Activated CD4-positive, alpha-beta T cell treated with anti-CD3 and anti-CD28 coated beads, Interleukin-2, amount 10 ng/mL, durations not matched to agents 7 days and 5 days (primary cell): ENCODE measurements around the gene RBM46. TPM values are rescaled to one million over a fixed set of nuclear protein-coding genes. Genes with fewer than 3 reads are reported as not detected.

ENCODE experiments used
- CTCF ChIA-PET: fragments of 350-600 bp; sonication (Branson Sonifier 250); formaldehyde crosslinking; loops from one replicate; lab custom pipeline; 2021; ENCODE audit warnings: antibody characterized with exemption; lab: Charles Lee
- POLR2A ChIA-PET: fragments of 350-600 bp; sonication (Branson Sonifier 250); formaldehyde crosslinking; loops from one replicate; lab custom pipeline; 2021; ENCODE audit warnings: antibody characterized with exemption; lab: Charles Lee
- DNase-seq: peaks from one replicate; pipeline ENCODE4 v3.0.0-alpha.2; 2020
- H3K27ac Mint-ChIP-seq: one replicate; pipeline ENCODE4 v1.8.0; 2021; ENCODE audit warnings: mild to moderate bottlenecking, moderate library complexity, mixed read lengths
- H3K27me3 Mint-ChIP-seq: one replicate; pipeline ENCODE4 v1.8.0; 2021; ENCODE audit warnings: mixed read lengths
- H3K36me3 Mint-ChIP-seq: one replicate; pipeline ENCODE4 v1.8.0; 2021; ENCODE audit warnings: low read depth, mixed read lengths
- H3K4me1 Mint-ChIP-seq: one replicate; pipeline ENCODE4 v1.8.0; 2021; ENCODE audit warnings: mixed read lengths
- H3K4me3 Mint-ChIP-seq: one replicate; pipeline ENCODE4 v1.8.0; 2021; ENCODE audit warnings: mild to moderate bottlenecking, moderate library complexity, mixed read lengths
- H3K9me3 Mint-ChIP-seq: one replicate; pipeline ENCODE4 v1.8.0; 2021; ENCODE audit warnings: mixed read lengths
- total RNA-seq, 2 experiments: library from RNA; stranded (reverse); gene quantifications; one replicate each; pipeline ENCODE4 v1.2.3, GENCODE V29; 2021

Gene RBM46, protein sequence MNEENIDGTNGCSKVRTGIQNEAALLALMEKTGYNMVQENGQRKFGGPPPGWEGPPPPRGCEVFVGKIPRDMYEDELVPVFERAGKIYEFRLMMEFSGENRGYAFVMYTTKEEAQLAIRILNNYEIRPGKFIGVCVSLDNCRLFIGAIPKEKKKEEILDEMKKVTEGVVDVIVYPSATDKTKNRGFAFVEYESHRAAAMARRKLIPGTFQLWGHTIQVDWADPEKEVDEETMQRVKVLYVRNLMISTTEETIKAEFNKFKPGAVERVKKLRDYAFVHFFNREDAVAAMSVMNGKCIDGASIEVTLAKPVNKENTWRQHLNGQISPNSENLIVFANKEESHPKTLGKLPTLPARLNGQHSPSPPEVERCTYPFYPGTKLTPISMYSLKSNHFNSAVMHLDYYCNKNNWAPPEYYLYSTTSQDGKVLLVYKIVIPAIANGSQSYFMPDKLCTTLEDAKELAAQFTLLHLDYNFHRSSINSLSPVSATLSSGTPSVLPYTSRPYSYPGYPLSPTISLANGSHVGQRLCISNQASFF
- total RNA-seq = not detected

DNA sequence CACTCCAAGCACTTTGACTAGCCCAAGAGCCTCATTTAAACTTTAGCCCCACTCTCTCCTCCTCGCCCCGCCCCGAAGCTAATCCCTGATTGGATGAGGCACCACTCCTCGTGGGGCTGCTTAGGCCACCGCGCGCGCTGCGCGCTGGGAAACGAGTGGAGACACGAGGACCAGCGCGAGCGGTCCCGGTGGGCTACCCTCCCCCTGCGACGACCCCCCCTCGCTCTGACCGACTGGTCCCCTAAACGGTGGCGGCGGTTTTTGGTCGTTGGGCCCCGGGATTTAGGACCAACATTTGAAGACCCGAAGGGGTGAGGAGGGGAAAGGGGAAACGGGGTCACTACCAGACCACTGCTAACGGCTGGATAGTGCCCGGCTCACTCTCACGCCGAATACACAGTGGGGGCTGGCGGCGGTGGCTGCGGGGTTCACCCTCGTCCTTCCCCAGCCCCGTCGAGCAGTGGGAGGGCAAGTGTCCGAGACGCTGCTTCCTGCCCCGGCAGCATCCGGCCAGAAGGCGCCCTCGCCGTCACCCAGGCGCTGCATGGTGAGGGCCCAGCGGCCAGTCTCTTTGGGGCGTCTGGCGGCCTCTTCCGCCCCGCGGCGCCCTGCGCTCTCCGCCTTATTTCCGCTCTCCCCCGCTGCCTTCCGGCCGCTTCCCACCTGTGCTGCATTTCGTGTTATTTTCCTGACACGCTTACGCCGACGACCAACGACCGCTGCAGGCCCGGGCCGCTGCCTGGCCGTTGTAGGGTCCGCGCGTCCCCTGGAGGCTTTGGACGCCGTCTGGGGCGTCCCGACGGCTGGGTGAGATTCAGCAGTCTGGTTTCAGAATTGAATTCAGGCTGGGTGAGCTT, at the start of gene RBM46:
Gene RBM46, plus strand, starts transcription at position 147 of the 857 bp plus-strand sequence. CDS start 15,481 bp downstream, outside the sequence.
- no peak for DNase-seq
- Mint-ChIP-seq H3K27ac (no peak within 1 kb of the TSS), H3K36me3 (no peaks in the 10 kb centered on the region), H3K9me3 (no peaks in the 10 kb centered on the region), H3K4me1 (no peaks in the 10 kb centered on the region), H3K27me3 (peaks cover 13% of the 10 kb centered on the region), H3K4me3 (no peak within 1 kb of the TSS)
- ChIA-PET POLR2A (no interaction called here), CTCF (no interaction called here)

GRCh38 chr4:154731756-154732155, 49.3 kb upstream of the RBM46 start:
- Mint-ChIP-seq H3K27me3 (peaks cover 28% of the 10 kb centered on the region), H3K27ac (no peak overlapping the region), H3K4me3 (no peak overlapping the region), H3K9me3 (no peaks in the 10 kb centered on the region), H3K4me1 (no peaks in the 10 kb centered on the region), H3K36me3 (no peaks in the 10 kb centered on the region)
- CTCF ChIA-PET = interaction anchor here (2.1 kb wide), 1 partner anchor 10 kb away, joined by 4 read pairs; no protein-coding TSS in a partner anchor
- POLR2A ChIA-PET = no interaction called here
- DNase-seq = no peak

GRCh38 chr4:154732669-154733068, 48.4 kb upstream of the RBM46 start:
- no peak overlapping the region for H3K27ac Mint-ChIP-seq
- ChIA-PET POLR2A (no interaction called here), CTCF (interaction anchor here (2.1 kb wide), 1 partner anchor 11 kb away, joined by 4 read pairs; no protein-coding TSS in a partner anchor)
- DNase-seq = no peak
- no peaks in the 10 kb centered on the region for H3K36me3 Mint-ChIP-seq
- H3K4me1 Mint-ChIP-seq = no peaks in the 10 kb centered on the region
- H3K4me3 Mint-ChIP-seq = no peak overlapping the region
- peaks cover 28% of the 10 kb centered on the region for H3K27me3 Mint-ChIP-seq
- H3K9me3 Mint-ChIP-seq = no peaks in the 10 kb centered on the region

DNA sequence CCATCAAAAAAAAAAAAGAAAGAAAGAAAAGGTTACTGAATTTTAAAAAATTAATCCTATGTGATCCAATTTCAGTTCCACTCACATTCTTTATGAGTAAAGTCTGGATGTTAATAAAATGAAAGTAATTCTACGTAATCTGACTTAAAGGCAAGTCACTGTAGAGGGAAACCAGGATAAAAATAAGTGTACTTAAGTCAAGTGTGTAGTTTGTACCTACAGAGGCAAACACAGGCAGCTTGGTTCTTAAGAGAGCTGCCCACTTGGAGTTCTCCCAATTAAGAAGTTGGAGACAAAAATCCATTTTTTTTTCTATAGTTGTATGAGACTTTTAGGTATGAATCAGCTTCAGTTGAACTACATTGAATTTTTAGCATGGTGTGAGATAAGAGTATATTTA, 44.3 kb upstream of the RBM46 start:
- H3K27me3 Mint-ChIP-seq = peaks cover 46% of the 10 kb centered on the region
- H3K27ac Mint-ChIP-seq = no peak overlapping the region
- no peaks in the 10 kb centered on the region for H3K9me3 Mint-ChIP-seq
- H3K36me3 Mint-ChIP-seq = no peaks in the 10 kb centered on the region
- ChIA-PET CTCF (interaction anchor here (0.6 kb wide), 1 partner anchor 12 kb away, joined by 4 read pairs; no protein-coding TSS in a partner anchor), POLR2A (no interaction called here)
- no peak overlapping the region for H3K4me3 Mint-ChIP-seq
- peaks cover under 1% of the 10 kb centered on the region for H3K4me1 Mint-ChIP-seq
- DNase-seq = no peak

- POLR2A ChIA-PET = no interaction called here
- Mint-ChIP-seq H3K9me3 (no peaks in the 10 kb centered on the region), H3K4me3 (no peak overlapping the region), H3K4me1 (peaks cover 11% of the 10 kb centered on the region), H3K27me3 (peaks cover 51% of the 10 kb centered on the region), H3K27ac (no peak overlapping the region), H3K36me3 (no peaks in the 10 kb centered on the region)
- CTCF ChIA-PET = no interaction called here
- DNase-seq = no peak
These were observed 42.6 kb upstream of the RBM46 start for GRCh38 chr4:154738426-154738825.

- CTCF ChIA-PET = no interaction called here
These were observed 42.0 kb upstream of the RBM46 start for GRCh38 chr4:154739111-154739510.

GRCh38 chr4:154740462-154740861, 40.6 kb upstream of the RBM46 start:
- no peak for DNase-seq
- Mint-ChIP-seq H3K36me3 (no peaks in the 10 kb centered on the region), H3K9me3 (no peaks in the 10 kb centered on the region), H3K27ac (no peak overlapping the region), H3K4me3 (no peak overlapping the region), H3K4me1 (peaks cover 19% of the 10 kb centered on the region), H3K27me3 (peaks cover 60% of the 10 kb centered on the region)
- CTCF ChIA-PET = no interaction called here
- POLR2A ChIA-PET = no interaction called here

More at GRCh38 chr4:154739111-154739510, 42.0 kb upstream of the RBM46 start:
- H3K4me1 Mint-ChIP-seq = peaks cover 15% of the 10 kb centered on the region
- POLR2A ChIA-PET = no interaction called here
- no peaks in the 10 kb centered on the region for H3K36me3 Mint-ChIP-seq
- H3K4me3 Mint-ChIP-seq = no peak overlapping the region
- no peak for DNase-seq
- no peaks in the 10 kb centered on the region for H3K9me3 Mint-ChIP-seq
- H3K27ac Mint-ChIP-seq = no peak overlapping the region
- peaks cover 48% of the 10 kb centered on the region for H3K27me3 Mint-ChIP-seq

DNA sequence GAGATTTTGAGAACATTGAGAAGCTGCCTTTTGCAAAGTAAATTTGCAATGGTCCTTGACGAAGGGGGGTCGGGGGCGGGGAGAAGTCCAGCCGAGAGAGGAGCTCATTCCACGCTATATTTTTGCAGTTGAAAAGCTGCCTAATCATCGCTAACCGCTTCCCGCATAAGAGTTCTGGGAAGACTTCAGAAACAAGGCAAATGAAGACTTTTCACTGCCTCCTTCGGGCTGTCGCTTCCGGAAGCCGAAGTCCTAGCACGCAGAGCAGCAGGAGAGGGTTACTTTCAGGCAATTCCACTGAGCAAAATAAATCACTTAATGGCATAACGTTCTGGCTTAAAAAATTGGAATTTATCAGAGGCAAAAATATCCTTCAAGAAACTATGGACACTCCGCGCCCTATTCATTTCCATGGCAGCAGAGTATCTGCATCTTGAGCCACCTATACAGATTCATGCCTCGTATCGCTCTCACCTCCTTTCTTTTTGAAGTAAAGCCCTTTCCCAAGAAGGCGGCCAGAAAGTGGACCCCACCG, 39.9 kb upstream of the RBM46 start:
- no peaks in the 10 kb centered on the region for H3K9me3 Mint-ChIP-seq
- CTCF ChIA-PET = no interaction called here
- H3K36me3 Mint-ChIP-seq = no peaks in the 10 kb centered on the region
- no peak overlapping the region for H3K27ac Mint-ChIP-seq
- H3K4me3 Mint-ChIP-seq = no peak overlapping the region
- peaks cover 64% of the 10 kb centered on the region for H3K27me3 Mint-ChIP-seq
- H3K4me1 Mint-ChIP-seq = peaks cover 19% of the 10 kb centered on the region
- no peak for DNase-seq
- POLR2A ChIA-PET = no interaction called here

- H3K9me3 Mint-ChIP-seq = no peaks in the 10 kb centered on the region
- no peaks in the 10 kb centered on the region for H3K36me3 Mint-ChIP-seq
- peak overlapping the region; percentile 64 for H3K27ac Mint-ChIP-seq
- POLR2A ChIA-PET = no interaction called here
- CTCF ChIA-PET = no interaction called here
- H3K4me3 Mint-ChIP-seq = peak overlapping the region; percentile 41
- no peak for DNase-seq
- peaks cover 19% of the 10 kb centered on the region for H3K4me1 Mint-ChIP-seq
- peaks cover 73% of the 10 kb centered on the region for H3K27me3 Mint-ChIP-seq
These were observed 38.9 kb upstream of the RBM46 start for GRCh38 chr4:154741922-154742850.

- peak; percentile 46 for DNase-seq
- Mint-ChIP-seq H3K9me3 (no peaks in the 10 kb centered on the region), H3K27me3 (peaks cover 80% of the 10 kb centered on the region), H3K4me3 (peak within 1 kb of the TSS; percentile 75), H3K4me1 (peaks cover 19% of the 10 kb centered on the region), H3K27ac (peak within 1 kb of the TSS; percentile 50), H3K36me3 (no peaks in the 10 kb centered on the region)
- POLR2A ChIA-PET = no interaction called here
- CTCF ChIA-PET = interaction anchor here (0.6 to 0.7 kb wide), 3 partner anchors 21 to 810 kb away, joined by 3 to 4 read pairs (median 4); no protein-coding TSS in a partner anchor
These were observed 37.3 kb upstream of the RBM46 start, which contains the start of gene LRAT for GRCh38 chr4:154743683-154744340. Gene LRAT (plus strand): TSS chr4:154744000. CDS start chr4:154744327, 327 bp downstream.

DNA sequence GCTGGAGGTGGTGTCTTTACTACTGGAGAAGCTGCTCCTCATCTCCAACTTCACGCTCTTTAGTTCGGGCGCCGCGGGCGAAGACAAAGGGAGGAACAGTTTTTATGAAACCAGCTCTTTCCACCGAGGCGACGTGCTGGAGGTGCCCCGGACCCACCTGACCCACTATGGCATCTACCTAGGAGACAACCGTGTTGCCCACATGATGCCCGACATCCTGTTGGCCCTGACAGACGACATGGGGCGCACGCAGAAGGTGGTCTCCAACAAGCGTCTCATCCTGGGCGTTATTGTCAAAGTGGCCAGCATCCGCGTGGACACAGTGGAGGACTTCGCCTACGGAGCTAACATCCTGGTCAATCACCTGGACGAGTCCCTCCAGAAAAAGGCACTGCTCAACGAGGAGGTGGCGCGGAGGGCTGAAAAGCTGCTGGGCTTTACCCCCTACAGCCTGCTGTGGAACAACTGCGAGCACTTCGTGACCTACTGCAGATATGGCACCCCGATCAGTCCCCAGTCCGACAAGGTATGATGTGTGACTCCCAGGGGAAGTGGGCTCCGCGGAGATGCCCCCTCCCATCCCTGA, 36.6 kb upstream of the RBM46 start:
- Mint-ChIP-seq H3K4me1 (peaks cover 19% of the 10 kb centered on the region), H3K4me3 (peak overlapping the region; percentile 75), H3K36me3 (no peaks in the 10 kb centered on the region), H3K27ac (peak overlapping the region; percentile 50), H3K27me3 (peaks cover 77% of the 10 kb centered on the region), H3K9me3 (no peaks in the 10 kb centered on the region)
- POLR2A ChIA-PET = no interaction called here
- no peak for DNase-seq
- CTCF ChIA-PET = interaction anchor here (0.6 to 0.7 kb wide), 3 partner anchors 21 to 811 kb away, joined by 3 to 4 read pairs (median 4); no protein-coding TSS in a partner anchor
